SK-N-SH treated with all-trans-retinoic acid at 6 μM for 48 hours (cell line): Measurements from ENCODE around the gene CACNA1S.

Experiments
- ATAC-seq: fragments of 200-7000 bp; cut with Tn5 transposase; 3 replicates; pipeline ENCODE4 v1.9.1; 2020; ENCODE audit warnings: mild to moderate bottlenecking, moderate library complexity
- ARNTL ChIP-seq: fragments of 450-650 bp; formaldehyde crosslinking; IDR thresholded peaks from 2 replicates; pipeline ENCODE4 v1.5.0; 2020; ENCODE audit warnings: low read depth, mild to moderate bottlenecking, moderate library complexity, borderline replicate concordance
- BACH2 ChIP-seq: fragments of 250-450 bp; sonication (Bioruptor Pico); IDR thresholded peaks from 2 replicates; pipeline ENCODE4 v1.9.0; 2021; ENCODE audit warnings: mild to moderate bottlenecking, borderline replicate concordance
- CSDC2 ChIP-seq: fragments of 250-450 bp; sonication (Bioruptor Pico); IDR thresholded peaks from 2 replicates; pipeline ENCODE4 v1.5.0; 2020; ENCODE audit warnings: mild to moderate bottlenecking, moderate library complexity
- ESRRG ChIP-seq: fragments of 250-450 bp; sonication (Bioruptor Pico); IDR thresholded peaks from 2 replicates; pipeline ENCODE4 v1.6.1; 2021; ENCODE audit warnings: mild to moderate bottlenecking
- GLIS3 ChIP-seq: fragments of 250-450 bp; sonication (Bioruptor Pico); IDR thresholded peaks from 2 replicates; pipeline ENCODE4 v1.5.0; 2020; ENCODE audit warnings: mild to moderate bottlenecking, moderate library complexity
- ISL1 ChIP-seq: fragments of 250-450 bp; sonication (Bioruptor Pico); IDR thresholded peaks from 2 replicates; pipeline ENCODE4 v2.1.2; 2022; ENCODE audit warnings: mild to moderate bottlenecking, moderate library complexity
- OSR1 ChIP-seq: fragments of 250-450 bp; sonication (Bioruptor Pico); IDR thresholded peaks from 2 replicates; pipeline ENCODE4 v1.8.0; 2022; ENCODE audit warnings: moderate library complexity, mild to moderate bottlenecking, inconsistent platforms
- PATZ1 ChIP-seq: fragments of 250-450 bp; sonication (Bioruptor Pico); IDR thresholded peaks from 2 replicates; pipeline ENCODE4 v1.8.0; 2020; ENCODE audit warnings: mild to moderate bottlenecking, moderate library complexity, borderline replicate concordance
- POU6F1 ChIP-seq: fragments of 250-450 bp; sonication (Bioruptor Pico); IDR thresholded peaks from 2 replicates; pipeline ENCODE4 v1.8.0; 2021; ENCODE audit warnings: low read depth, mild to moderate bottlenecking, moderate library complexity, borderline replicate concordance
- PPARA ChIP-seq: fragments of 250-450 bp; sonication (Bioruptor Pico); IDR thresholded peaks from 2 replicates; pipeline ENCODE4 v1.5.0; 2020; ENCODE audit warnings: mild to moderate bottlenecking, borderline replicate concordance
- RARB ChIP-seq: fragments of 250-450 bp; sonication (Bioruptor Pico); IDR thresholded peaks from 2 replicates; pipeline ENCODE4 v1.8.0; 2021; ENCODE audit warnings: mild to moderate bottlenecking, moderate library complexity
- SNAI2 ChIP-seq: fragments of 250-450 bp; sonication (Bioruptor Pico); IDR thresholded peaks from 2 replicates; pipeline ENCODE4 v1.5.0; 2020; ENCODE audit warnings: mild to moderate bottlenecking, moderate library complexity
- TCF4 ChIP-seq: fragments of 250-450 bp; sonication (Bioruptor Pico); IDR thresholded peaks from 2 replicates; pipeline ENCODE4 v1.8.0; 2021; ENCODE audit warnings: mild to moderate bottlenecking, moderate library complexity, borderline replicate concordance
- TOX ChIP-seq: fragments of 250-450 bp; sonication (Bioruptor Pico); IDR thresholded peaks from 2 replicates; pipeline ENCODE4 v1.8.0; 2021; ENCODE audit warnings: mild to moderate bottlenecking, moderate library complexity, borderline replicate concordance
- TSHZ2 ChIP-seq: fragments of 250-450 bp; sonication (Bioruptor Pico); IDR thresholded peaks from 2 replicates; pipeline ENCODE4 v1.5.0; 2020; ENCODE audit warnings: mild to moderate bottlenecking, moderate library complexity
- ZC3H10 ChIP-seq: fragments of 250-450 bp; sonication (Bioruptor Pico); IDR thresholded peaks from 2 replicates; pipeline ENCODE4 v1.5.1; 2021; ENCODE audit warnings: mild to moderate bottlenecking, moderate library complexity
- ZFP3 ChIP-seq: fragments of 250-450 bp; sonication (Bioruptor Pico); IDR thresholded peaks from 2 replicates; pipeline ENCODE4 v1.5.0; 2020; ENCODE audit warnings: mild to moderate bottlenecking, moderate library complexity
- ZFP30 ChIP-seq: fragments of 450-650 bp; formaldehyde crosslinking; IDR thresholded peaks from 2 replicates; pipeline ENCODE4 v1.5.0; 2022; ENCODE audit warnings: mild to moderate bottlenecking, moderate library complexity
- ZNF565 ChIP-seq: fragments of 450-650 bp; formaldehyde crosslinking; conservative IDR thresholded peaks from 2 replicates; pipeline ENCODE4 v1.5.0; 2020; ENCODE audit warnings: low read depth, mild to moderate bottlenecking, moderate library complexity
- ZNF70 ChIP-seq: fragments of 450-650 bp; formaldehyde crosslinking; IDR thresholded peaks from 2 replicates; pipeline ENCODE4 v1.5.0; 2020; ENCODE audit warnings: mild to moderate bottlenecking, moderate library complexity
- ZNF8 ChIP-seq: fragments of 450-650 bp; formaldehyde crosslinking; IDR thresholded peaks from 2 replicates; pipeline ENCODE4 v1.5.0; 2020; ENCODE audit warnings: mild to moderate bottlenecking, moderate library complexity
- TF ChIP-seq, protein P1 (sequence below): fragments of 250-450 bp; sonication (Bioruptor Pico); IDR thresholded peaks from 2 replicates; pipeline ENCODE4 v1.5.1; 2020; ENCODE audit warnings: low read depth, mild to moderate bottlenecking, moderate library complexity

Gene CACNA1S

DNA sequence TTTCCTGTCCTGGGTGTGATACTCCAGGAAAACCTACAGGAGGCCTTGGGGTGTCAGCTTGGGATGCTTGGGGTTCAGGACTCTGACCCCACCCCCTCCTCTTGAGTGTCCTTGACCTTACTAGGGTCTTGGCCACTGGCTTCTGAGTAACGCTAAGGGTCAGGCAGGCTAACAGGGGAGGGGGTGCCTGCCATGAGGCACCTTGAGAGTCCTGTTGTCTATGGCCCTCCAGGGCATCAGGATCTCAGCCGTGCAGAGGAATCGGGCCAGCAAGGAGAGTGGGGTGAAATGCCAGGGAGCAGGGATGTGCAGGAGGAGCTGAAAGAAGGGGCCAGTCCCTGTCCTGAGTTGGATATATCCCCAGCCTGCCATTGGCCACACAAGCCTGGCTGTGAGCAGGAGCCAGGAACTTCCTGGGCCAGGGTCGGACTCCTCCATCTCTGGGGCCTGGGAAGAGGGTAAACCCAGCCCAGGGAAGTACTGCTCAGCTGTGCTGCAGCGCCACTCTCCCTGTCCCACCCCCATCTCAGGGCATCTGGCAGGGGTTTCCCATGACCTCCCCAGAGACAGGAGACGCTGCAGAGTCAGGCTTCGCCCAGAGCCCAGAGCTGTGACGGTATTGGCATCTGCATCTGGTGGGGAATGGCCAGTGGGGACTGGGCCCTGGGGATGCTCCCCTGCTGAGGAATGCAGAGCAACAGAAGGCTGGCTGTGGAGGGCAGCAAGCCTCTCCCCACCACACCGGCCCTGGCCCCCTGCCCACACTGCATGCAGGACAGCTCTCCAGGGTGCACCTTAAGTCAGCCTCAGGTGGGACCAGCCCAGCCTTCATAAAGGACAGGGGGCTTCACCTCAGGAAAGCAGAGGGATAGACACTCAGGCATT, 95.0 kb downstream of the CACNA1S start:
- TF ChIP-seq TCF4 (CRISPR knock-in tag) (0 out of 2 replicates have a peak, but pooled peaks have one; percentile 15), CSDC2 (CRISPR knock-in tag) (no peak)
- no peak; the same call in 2 of the 3 replicates for ATAC-seq

- TF ChIP-seq SNAI2 (CRISPR knock-in tag) (no peak), ZC3H10 (no peak), ESRRG (CRISPR knock-in tag) (no peak)
- peak; percentile 62 for ATAC-seq
Observed at GRCh38 chr1:201016211-201016651, 96.0 kb downstream of the CACNA1S start.

- TF ChIP-seq TOX (no peak), ZC3H10 (no peak), ESRRG (CRISPR knock-in tag) (no peak), CSDC2 (CRISPR knock-in tag) (no peak), ZFP3 (no peak), ISL1 (no peak), ZFP30 (CRISPR knock-in tag) (no peak), GLIS3 (CRISPR knock-in tag) (no peak), ARNTL (no peak), TSHZ2 (CRISPR knock-in tag) (no peak), ZNF8 (CRISPR knock-in tag) (no peak), ZNF565 (CRISPR knock-in tag) (no peak), POU6F1 (CRISPR knock-in tag) (no peak), RARB (CRISPR knock-in tag) (no peak), PPARA (no peak), OSR1 (no peak), TCF4 (CRISPR knock-in tag) (no peak), ZNF70 (no peak), BACH2 (no peak)
- TF ChIP-seq, protein P1, sequence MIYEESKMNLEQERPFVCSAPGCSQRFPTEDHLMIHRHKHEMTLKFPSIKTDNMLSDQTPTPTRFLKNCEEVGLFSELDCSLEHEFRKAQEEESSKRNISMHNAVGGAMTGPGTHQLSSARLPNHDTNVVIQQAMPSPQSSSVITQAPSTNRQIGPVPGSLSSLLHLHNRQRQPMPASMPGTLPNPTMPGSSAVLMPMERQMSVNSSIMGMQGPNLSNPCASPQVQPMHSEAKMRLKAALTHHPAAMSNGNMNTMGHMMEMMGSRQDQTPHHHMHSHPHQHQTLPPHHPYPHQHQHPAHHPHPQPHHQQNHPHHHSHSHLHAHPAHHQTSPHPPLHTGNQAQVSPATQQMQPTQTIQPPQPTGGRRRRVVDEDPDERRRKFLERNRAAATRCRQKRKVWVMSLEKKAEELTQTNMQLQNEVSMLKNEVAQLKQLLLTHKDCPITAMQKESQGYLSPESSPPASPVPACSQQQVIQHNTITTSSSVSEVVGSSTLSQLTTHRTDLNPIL (CRISPR knock-in tag), result no peak
- peak; percentile 41 for ATAC-seq
Observed at GRCh38 chr1:201015551-201016091, 96.6 kb downstream of the CACNA1S start.

GRCh38 chr1:201014816-201015200, 97.4 kb downstream of the CACNA1S start:
- TF ChIP-seq TSHZ2 (CRISPR knock-in tag) (no peak), PPARA (no peak), ESRRG (CRISPR knock-in tag) (no peak), BACH2 (no peak), ZC3H10 (no peak), OSR1 (no peak), TOX (no peak), PATZ1 (no peak), POU6F1 (CRISPR knock-in tag) (no peak), SNAI2 (CRISPR knock-in tag) (no peak), ZFP3 (no peak), ZFP30 (CRISPR knock-in tag) (no peak), ZNF565 (CRISPR knock-in tag) (no peak)

More at GRCh38 chr1:201014816-201015200, 97.4 kb downstream of the CACNA1S start:
- ATAC-seq, result no peak
